HCT116 (cell line): ENCODE results near the gene TNFRSF8. TPM values are rescaled to one million over a fixed set of nuclear protein-coding genes. Genes with fewer than 3 reads are reported as not detected.

Experiments used
- ATAC-seq: fragments of 200-7000 bp; cut with Tn5 transposase; 2 replicates; pipeline ENCODE4 v1.9.1; 2020; ENCODE audit warnings: mild to moderate bottlenecking, moderate library complexity
- BruUV-seq: library from RNA; stranded (reverse); fragments of 400-500 nt; replicated peaks from 2 replicates; lab custom pipeline; 2021; lab: Mats Ljungman, UMichigan
- CTCF ChIA-PET: fragments of 300-600 bp; sonication (Branson Sonifier 250); formaldehyde crosslinking; loops from one replicate; lab custom pipeline; 2021; ENCODE audit warnings: antibody characterized with exemption; lab: Charles Lee
- POLR2A ChIA-PET: fragments of 300-600, 350-600 bp; sonication (Branson Sonifier 250); formaldehyde crosslinking; loops from one replicate; lab custom pipeline; 2021; ENCODE audit warnings: antibody characterized with exemption; lab: Charles Lee
- RAD21 ChIA-PET, 2 experiments: fragments of 300-600 bp; sonication (Branson Sonifier 250); formaldehyde crosslinking; loops; one replicate each; lab custom pipeline; 2023; ENCODE audit warnings: low total read pairs in 2 of 2; ENCODE audit not compliant: uncharacterized antibody in 2 of 2, unreplicated experiment in 2 of 2, low non-redundant PET in 1 of 2; lab: Charles Lee
- DNase-seq: peaks from one replicate; pipeline ENCODE4 v3.0.0-alpha.2; 2010; ENCODE audit warnings: low read depth, low spot score
- H2AFZ ChIP-seq: fragments of 200-600 bp; shearing (Covaris generic), sonication (generic); 2 replicates; pipeline ENCODE4 v1.6.1; 2017; ENCODE audit warnings: low read depth, mixed run types, mixed read lengths, antibody characterized with exemption, low read length; ENCODE audit not compliant: poor library complexity, severe bottlenecking
- H3K27ac ChIP-seq: 2 replicates; pipeline ENCODE4 v1.5.1; 2012; ENCODE audit warnings: low read depth, low read length
- H3K27me3 ChIP-seq: fragments of 200-600 bp; sonication (generic); 2 replicates; pipeline ENCODE4 v1.6.1; 2016; ENCODE audit warnings: mixed run types, low read length, mixed read lengths; ENCODE audit not compliant: insufficient read depth
- H3K36me3 ChIP-seq, 2 experiments: fragments of 200-500 bp in 1 of 2; fragments of 200-600 bp in 1 of 2; sonication (Bioruptor generic) in 1 of 2; sonication (generic) in 1 of 2; 2 replicates each; pipeline versions ENCODE4 v1.5.1 to v1.6.1; 2014 to 2016; ENCODE audit warnings: low read length in 2 of 2, inconsistent platforms in 1 of 2, mixed read lengths in 1 of 2, mixed run types in 1 of 2; ENCODE audit not compliant: insufficient read depth in 2 of 2, control insufficient read depth in 1 of 2
- H3K4me1 ChIP-seq, 2 experiments: fragments of 200-600 bp in 1 of 2; sonication (generic) in 1 of 2; 2 replicates each; pipeline versions ENCODE4 v1.5.1 to v1.6.1; 2012 to 2017; ENCODE audit warnings: low read length in 2 of 2, inconsistent platforms in 1 of 2, mild to moderate bottlenecking in 1 of 2, mixed read lengths in 1 of 2, mixed run types in 1 of 2, moderate library complexity in 1 of 2; ENCODE audit not compliant: insufficient read depth in 2 of 2, control insufficient read depth in 1 of 2
- H3K4me2 ChIP-seq: fragments of 200-600 bp; sonication (generic); 2 replicates; pipeline ENCODE4 v1.6.1; 2017; ENCODE audit warnings: mixed run types, low read length, mixed read lengths
- H3K4me3 ChIP-seq, 2 experiments: fragments of 200-600 bp in 1 of 2; sonication (generic) in 1 of 2; replicated peaks in 1 of 2; 2 replicates each; pipeline ENCODE4 v1.5.1; 2011 to 2016; ENCODE audit warnings: low read length in 2 of 2, control low read depth in 1 of 2, low read depth in 1 of 2, mild to moderate bottlenecking in 1 of 2, mixed read lengths in 1 of 2, mixed run types in 1 of 2
- H3K79me2 ChIP-seq: fragments of 200-600 bp; sonication (generic); 2 replicates; pipeline ENCODE4 v1.6.1; 2017; ENCODE audit warnings: mild to moderate bottlenecking, mixed run types, low read length, moderate library complexity, mixed read lengths; ENCODE audit not compliant: insufficient read depth
- H3K9ac ChIP-seq: fragments of 200-600 bp; sonication (generic); 2 replicates; pipeline ENCODE4 v1.6.1; 2016; ENCODE audit warnings: low read length, mixed read lengths
- H3K9me2 ChIP-seq: fragments of 200-600 bp; sonication (generic), shearing (Covaris generic); 2 replicates; pipeline ENCODE4 v1.6.1; 2017; ENCODE audit warnings: mixed run types, mild to moderate bottlenecking, moderate library complexity; ENCODE audit not compliant: insufficient read depth
- H3K9me3 ChIP-seq, 2 experiments: fragments of 200-500 bp in 1 of 2; fragments of 200-600 bp in 1 of 2; sonication (Bioruptor generic) in 1 of 2; sonication (generic) in 1 of 2; 2 replicates each; pipeline ENCODE4 v1.6.1; 2014 to 2017; ENCODE audit warnings: low read length in 2 of 2, mixed read lengths in 2 of 2, inconsistent platforms in 1 of 2, low read depth in 1 of 2, mild to moderate bottlenecking in 1 of 2, mixed run types in 1 of 2, moderate library complexity in 1 of 2; ENCODE audit not compliant: control insufficient read depth in 1 of 2, insufficient read depth in 1 of 2
- H4K20me1 ChIP-seq: fragments of 200-600 bp; sonication (generic), shearing (Covaris generic); 2 replicates; pipeline ENCODE4 v1.6.1; 2017; ENCODE audit warnings: mixed run types, mild to moderate bottlenecking, moderate library complexity; ENCODE audit not compliant: insufficient read depth
- EGR1 ChIP-seq: IDR thresholded peaks from 2 replicates; pipeline ENCODE4 v1.6.1; 2012; ENCODE audit warnings: low read depth
- ELF1 ChIP-seq: IDR thresholded peaks from 2 replicates; pipeline ENCODE4 v1.6.1; 2012; ENCODE audit warnings: low read depth, borderline replicate concordance
- EZH2 ChIP-seq: fragments of 200-600 bp; sonication (generic); IDR thresholded peaks from 2 replicates; pipeline ENCODE4 v1.6.1; 2017; ENCODE audit warnings: antibody characterized with exemption, mixed run types
- MAX ChIP-seq: IDR thresholded peaks from 2 replicates; pipeline ENCODE4 v1.6.1; 2012
- POLR2A ChIP-seq: IDR thresholded peaks from 2 replicates; pipeline ENCODE4 v1.7.0; 2011; ENCODE audit warnings: borderline replicate concordance; ENCODE audit not compliant: insufficient read depth, insufficient read length; ENCODE audit errors: extremely low read depth
- SIN3A ChIP-seq: IDR thresholded peaks from 2 replicates; pipeline ENCODE4 v1.6.1; 2012; ENCODE audit warnings: low read depth
- YY1 ChIP-seq: IDR thresholded peaks from 2 replicates; pipeline ENCODE4 v1.6.1; 2011; ENCODE audit warnings: low read length, low read depth, moderate library complexity, mild to moderate bottlenecking; ENCODE audit not compliant: insufficient replicate concordance; ENCODE audit errors: extremely low read depth
- ZFX ChIP-seq: fragments of 450-650 bp; IDR thresholded peaks from 2 replicates; pipeline ENCODE4 v1.6.1; 2017
- intact Hi-C: fragments of 100-400 bp; cut with micrococcal nuclease; formaldehyde crosslinking; loops from 2 replicates; pipeline ENCODE4 v1.10.0; 2022
- total RNA-seq: library from RNA; stranded (reverse); gene quantifications from one replicate; pipeline ENCODE4 v1.2.1, GENCODE V29; 2021; ENCODE audit not compliant: unreplicated experiment
- TF ChIP-seq, protein P1 (sequence below): IDR thresholded peaks from 2 replicates; pipeline ENCODE4 v1.6.1; 2011; ENCODE audit warnings: mild to moderate bottlenecking, low read length, moderate library complexity; ENCODE audit not compliant: insufficient replicate concordance; ENCODE audit errors: extremely low read depth

Gene TNFRSF8
- total RNA-seq, 1 experiment from 2014 or later: 0.17 TPM

- TF ChIP-seq ZFX (no peak), MAX (no peak)
Measured at GRCh38 chr1:12125422-12126355, 62.6 kb downstream of the TNFRSF8 start (continued).

- H3K79me2 ChIP-seq: no peaks in the 10 kb centered on the region
- ATAC-seq (no peak), DNase-seq (no peak)
- RAD21 ChIA-PET: no interaction called here
- no peak overlapping the region for H2AFZ ChIP-seq
- CTCF ChIA-PET: interaction anchor here (5.4 kb wide), 1 partner anchor 83 kb away, joined by 63 read pairs; no protein-coding TSS in a partner anchor
- H3K4me1 ChIP-seq: 0 out of 4 replicates have a peak, but pooled peaks cover 0 to 4% of the 10 kb centered on the region in 2 experiments
- TF ChIP-seq POLR2A: no peak
- no peak for TF ChIP-seq EGR1
- TF ChIP-seq YY1: no peak
- TF ChIP-seq SIN3A: no peak
- TF ChIP-seq, protein P1, sequence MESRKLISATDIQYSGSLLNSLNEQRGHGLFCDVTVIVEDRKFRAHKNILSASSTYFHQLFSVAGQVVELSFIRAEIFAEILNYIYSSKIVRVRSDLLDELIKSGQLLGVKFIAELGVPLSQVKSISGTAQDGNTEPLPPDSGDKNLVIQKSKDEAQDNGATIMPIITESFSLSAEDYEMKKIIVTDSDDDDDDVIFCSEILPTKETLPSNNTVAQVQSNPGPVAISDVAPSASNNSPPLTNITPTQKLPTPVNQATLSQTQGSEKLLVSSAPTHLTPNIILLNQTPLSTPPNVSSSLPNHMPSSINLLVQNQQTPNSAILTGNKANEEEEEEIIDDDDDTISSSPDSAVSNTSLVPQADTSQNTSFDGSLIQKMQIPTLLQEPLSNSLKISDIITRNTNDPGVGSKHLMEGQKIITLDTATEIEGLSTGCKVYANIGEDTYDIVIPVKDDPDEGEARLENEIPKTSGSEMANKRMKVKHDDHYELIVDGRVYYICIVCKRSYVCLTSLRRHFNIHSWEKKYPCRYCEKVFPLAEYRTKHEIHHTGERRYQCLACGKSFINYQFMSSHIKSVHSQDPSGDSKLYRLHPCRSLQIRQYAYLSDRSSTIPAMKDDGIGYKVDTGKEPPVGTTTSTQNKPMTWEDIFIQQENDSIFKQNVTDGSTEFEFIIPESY: no peak
- TF ChIP-seq EZH2: no peak
- no peak for TF ChIP-seq ELF1
- TF ChIP-seq ZFX: no peak
- H3K9me2 ChIP-seq: no peaks in the 10 kb centered on the region
- no peak overlapping the region for H3K9ac ChIP-seq
- H4K20me1 ChIP-seq: no peaks in the 10 kb centered on the region
- H3K4me3 ChIP-seq: no peak overlapping the region
- H3K9me3 ChIP-seq: no peaks in the 10 kb centered on the region
- no peak overlapping the region for H3K4me2 ChIP-seq
- no peak overlapping the region for H3K27ac ChIP-seq
- intact Hi-C loops: loop anchor here (10.0 kb wide), 1 partner anchor 528 kb away; no protein-coding TSS in a partner anchor
- no peaks in the 10 kb centered on the region for H3K36me3 ChIP-seq
- BruUV-seq: no TSS peak
- no peaks in the 10 kb centered on the region for H3K27me3 ChIP-seq
- POLR2A ChIA-PET: no interaction called here
Measured at GRCh38 chr1:12126781-12127180, 63.7 kb downstream of the TNFRSF8 start.
